Karpas-422 (cell line): ENCODE data around the gene TAS2R38. TPM values are rescaled to one million over a fixed set of nuclear protein-coding genes. Genes with fewer than 3 reads are reported as not detected.

ENCODE experiments used
- DNase-seq: peaks from one replicate; pipeline ENCODE4 v3.0.0-alpha.2; 2015
- H2AFZ ChIP-seq: fragments of 200-600 bp; sonication (generic); 2 replicates; pipeline ENCODE4 v1.6.1; 2014; ENCODE audit warnings: antibody characterized with exemption, low read length, mixed read lengths
- H3K27ac ChIP-seq: fragments of 200-600 bp; sonication (generic); 2 replicates; pipeline ENCODE4 v1.5.1; 2014; ENCODE audit warnings: mild to moderate bottlenecking, low read length, moderate library complexity
- H3K27me3 ChIP-seq: fragments of 200-600 bp; sonication (generic); 2 replicates; pipeline ENCODE4 v1.6.1; 2014; ENCODE audit warnings: low read length, mixed read lengths
- H3K36me3 ChIP-seq: fragments of 200-600 bp; sonication (generic); 2 replicates; pipeline ENCODE4 v1.6.1; 2014; ENCODE audit warnings: low read length, mixed read lengths; ENCODE audit not compliant: insufficient read depth
- H3K4me1 ChIP-seq: fragments of 200-600 bp; sonication (generic); 2 replicates; pipeline ENCODE4 v1.6.1; 2014; ENCODE audit warnings: mild to moderate bottlenecking, low read length, mixed read lengths
- H3K4me2 ChIP-seq: fragments of 200-600 bp; sonication (generic); 2 replicates; pipeline ENCODE4 v1.6.1; 2014; ENCODE audit warnings: low read length, low read depth, mild to moderate bottlenecking; ENCODE audit not compliant: poor library complexity, severe bottlenecking
- H3K4me3 ChIP-seq: fragments of 200-600 bp; sonication (generic); 2 replicates; pipeline ENCODE4 v1.5.1; 2014; ENCODE audit warnings: mild to moderate bottlenecking, antibody characterized with exemption, low read length, mixed read lengths
- H3K79me2 ChIP-seq: fragments of 200-600 bp; sonication (generic); 2 replicates; pipeline ENCODE4 v1.6.1; 2014; ENCODE audit warnings: mild to moderate bottlenecking, low read length, mixed read lengths
- H3K9ac ChIP-seq: fragments of 200-600 bp; sonication (generic); 2 replicates; pipeline ENCODE4 v1.6.0; 2014; ENCODE audit warnings: low read length
- H3K9me2 ChIP-seq: fragments of 200-600 bp; sonication (generic), shearing (Covaris generic); replicated peaks from 2 replicates; pipeline ENCODE4 v1.6.0; 2014; ENCODE audit warnings: mild to moderate bottlenecking, low read length, moderate library complexity; ENCODE audit not compliant: insufficient read depth
- H3K9me3 ChIP-seq: fragments of 300-700, 200-600 bp; sonication (generic); 2 replicates; pipeline ENCODE4 v1.6.1; 2014; ENCODE audit warnings: low read length, mixed read lengths
- H4K20me1 ChIP-seq: fragments of 200-600 bp; sonication (generic); 2 replicates; pipeline ENCODE4 v1.6.1; 2014; ENCODE audit warnings: mild to moderate bottlenecking, antibody characterized with exemption, low read length, low read depth; ENCODE audit not compliant: insufficient read depth
- total RNA-seq: library from RNA; depleted of rRNA; stranded (reverse); fragments of >200 nt; shearing (Covaris generic); gene quantifications from 2 replicates; pipeline ENCODE4 v1.2.3, GENCODE V29; 2014; ENCODE audit warnings: low replicate concordance

Gene TAS2R38
- total RNA-seq, 1 experiment from 2014 or later: not detected

- no peaks in the 10 kb centered on the region for H3K36me3 ChIP-seq
- no peaks in the 10 kb centered on the region for H3K27me3 ChIP-seq
- H3K27ac ChIP-seq: no peak overlapping the region
- no peaks in the 10 kb centered on the region for H4K20me1 ChIP-seq
- H3K4me3 ChIP-seq: no peak overlapping the region
- H3K4me1 ChIP-seq: no peaks in the 10 kb centered on the region
- no peak overlapping the region for H3K9ac ChIP-seq
- no peak overlapping the region for H2AFZ ChIP-seq
- H3K79me2 ChIP-seq: no peaks in the 10 kb centered on the region
- no peak overlapping the region for H3K4me2 ChIP-seq
- H3K9me3 ChIP-seq: no peaks in the 10 kb centered on the region
- no peaks in the 10 kb centered on the region for H3K9me2 ChIP-seq
- DNase-seq: peak; percentile 39
Observed at GRCh38 chr7:142001163-142001874, 27.7 kb upstream of the TAS2R38 start.

- Histone ChIP-seq H4K20me1 (no peaks in the 10 kb centered on the region), H3K27me3 (no peaks in the 10 kb centered on the region), H3K4me1 (no peaks in the 10 kb centered on the region), H3K9me3 (no peaks in the 10 kb centered on the region), H3K4me2 (no peak overlapping the region), H3K9ac (no peak overlapping the region), H3K27ac (no peak overlapping the region), H3K36me3 (no peaks in the 10 kb centered on the region), H3K4me3 (no peak overlapping the region), H3K79me2 (no peaks in the 10 kb centered on the region), H3K9me2 (no peaks in the 10 kb centered on the region), H2AFZ (no peak overlapping the region)
- peak; percentile 16 for DNase-seq
Observed at GRCh38 chr7:142000244-142000643, 26.7 kb upstream of the TAS2R38 start.

- Histone ChIP-seq H3K4me3 (no peak overlapping the region), H3K27me3 (no peaks in the 10 kb centered on the region), H3K4me1 (no peaks in the 10 kb centered on the region), H2AFZ (no peak overlapping the region), H3K27ac (no peak overlapping the region), H3K36me3 (no peaks in the 10 kb centered on the region), H3K9me3 (no peaks in the 10 kb centered on the region), H4K20me1 (no peaks in the 10 kb centered on the region), H3K9ac (no peak overlapping the region), H3K9me2 (no peaks in the 10 kb centered on the region), H3K79me2 (no peaks in the 10 kb centered on the region), H3K4me2 (no peak overlapping the region)
- DNase-seq: no peak
Observed at GRCh38 chr7:141999058-141999623, 25.6 kb upstream of the TAS2R38 start.

GRCh38 chr7:141993354-141993753 is 19.8 kb upstream of the TAS2R38 start:
- no peaks in the 10 kb centered on the region for H3K9me3 ChIP-seq
- no peaks in the 10 kb centered on the region for H3K4me1 ChIP-seq
- H3K4me3 ChIP-seq: no peak overlapping the region
- no peaks in the 10 kb centered on the region for H3K27me3 ChIP-seq
- H3K36me3 ChIP-seq: no peaks in the 10 kb centered on the region
- H2AFZ ChIP-seq: no peak overlapping the region
- H3K27ac ChIP-seq: no peak overlapping the region
- no peaks in the 10 kb centered on the region for H3K79me2 ChIP-seq
- no peak for DNase-seq
- no peak overlapping the region for H3K4me2 ChIP-seq
- H3K9me2 ChIP-seq: no peaks in the 10 kb centered on the region
- no peaks in the 10 kb centered on the region for H4K20me1 ChIP-seq
- H3K9ac ChIP-seq: no peak overlapping the region

GRCh38 chr7:141992688-141993087 is 19.1 kb upstream of the TAS2R38 start:
- H3K4me2 ChIP-seq: no peak overlapping the region
- H3K4me3 ChIP-seq: no peak overlapping the region
- H3K79me2 ChIP-seq: no peaks in the 10 kb centered on the region

GRCh38 chr7:141992156-141992555 is 18.6 kb upstream of the TAS2R38 start:
- H3K36me3 ChIP-seq: no peaks in the 10 kb centered on the region
- no peaks in the 10 kb centered on the region for H4K20me1 ChIP-seq
- H3K27me3 ChIP-seq: no peaks in the 10 kb centered on the region
- no peak overlapping the region for H3K4me3 ChIP-seq
- H3K27ac ChIP-seq: no peak overlapping the region
- no peaks in the 10 kb centered on the region for H3K79me2 ChIP-seq
- H3K4me1 ChIP-seq: no peaks in the 10 kb centered on the region
- no peak overlapping the region for H2AFZ ChIP-seq
- H3K4me2 ChIP-seq: no peak overlapping the region
- no peak for DNase-seq
- H3K9me2 ChIP-seq: no peaks in the 10 kb centered on the region
- no peak overlapping the region for H3K9ac ChIP-seq
- H3K9me3 ChIP-seq: no peaks in the 10 kb centered on the region

More at GRCh38 chr7:141992688-141993087, 19.1 kb upstream of the TAS2R38 start:
- Histone ChIP-seq H3K27me3 (no peaks in the 10 kb centered on the region), H3K36me3 (no peaks in the 10 kb centered on the region), H3K9me2 (no peaks in the 10 kb centered on the region), H3K9ac (no peak overlapping the region), H2AFZ (no peak overlapping the region), H3K9me3 (no peaks in the 10 kb centered on the region), H3K4me1 (no peaks in the 10 kb centered on the region), H4K20me1 (no peaks in the 10 kb centered on the region), H3K27ac (no peak overlapping the region)
- DNase-seq: peak; percentile 26

GRCh38 chr7:141991140-141991539 is 17.6 kb upstream of the TAS2R38 start:
- Histone ChIP-seq H3K27ac (no peak overlapping the region), H3K9ac (no peak overlapping the region), H3K4me1 (no peaks in the 10 kb centered on the region), H2AFZ (no peak overlapping the region), H3K79me2 (no peaks in the 10 kb centered on the region), H3K4me3 (no peak overlapping the region), H3K9me2 (no peaks in the 10 kb centered on the region), H3K36me3 (no peaks in the 10 kb centered on the region), H4K20me1 (no peaks in the 10 kb centered on the region), H3K27me3 (no peaks in the 10 kb centered on the region), H3K4me2 (no peak overlapping the region), H3K9me3 (no peaks in the 10 kb centered on the region)
- DNase-seq: peak; percentile 7

GRCh38 chr7:141990011-141990725 is 16.6 kb upstream of the TAS2R38 start:
- DNase-seq: peak; percentile 17
- no peaks in the 10 kb centered on the region for H3K79me2 ChIP-seq
- H3K9me2 ChIP-seq: no peaks in the 10 kb centered on the region
- no peak overlapping the region for H2AFZ ChIP-seq
- H3K27ac ChIP-seq: no peak overlapping the region
- H4K20me1 ChIP-seq: no peaks in the 10 kb centered on the region
- H3K9ac ChIP-seq: no peak overlapping the region
- H3K4me2 ChIP-seq: no peak overlapping the region
- no peaks in the 10 kb centered on the region for H3K4me1 ChIP-seq
- H3K36me3 ChIP-seq: no peaks in the 10 kb centered on the region
- H3K4me3 ChIP-seq: no peak overlapping the region
- H3K9me3 ChIP-seq: no peaks in the 10 kb centered on the region
- no peaks in the 10 kb centered on the region for H3K27me3 ChIP-seq
